DND-41 (cell line): Measurements from ENCODE around the gene MYH6.

ENCODE experiments used
- CTCF ChIP-seq: IDR thresholded peaks from 2 replicates; pipeline ENCODE4 v1.5.1; 2012; ENCODE audit warnings: borderline replicate concordance, low read length, moderate library complexity, mild to moderate bottlenecking; ENCODE audit not compliant: poor library complexity, severe bottlenecking; ENCODE audit errors: extremely low read depth
- EZH2 ChIP-seq: IDR thresholded peaks from 3 replicates; pipeline ENCODE4 v1.6.1; 2012; ENCODE audit warnings: borderline replicate concordance, low read depth, mild to moderate bottlenecking, moderate library complexity, low read length, inconsistent platforms; ENCODE audit not compliant: severe bottlenecking

GRCh38 chr14:23377198-23377550 lies 30.9 kb downstream of the MYH6 start:
- TF ChIP-seq CTCF = no peak
- TF ChIP-seq EZH2 = no peak
